SJCRH30 (cell line): ENCODE results near the gene POLR1A. TPM values are rescaled to one million over a fixed set of nuclear protein-coding genes. Genes with fewer than 3 reads are reported as not detected.

ENCODE experiments used
- DNase-seq, 2 experiments: peaks; one replicate each; pipeline ENCODE4 v3.0.0-alpha.2; 2015 to 2020
- H3K27ac ChIP-seq: fragments of 250-450 bp; sonication (Bioruptor Pico); 2 replicates; pipeline ENCODE4 v1.5.1; 2020; ENCODE audit warnings: mild to moderate bottlenecking, moderate library complexity
- H3K27me3 ChIP-seq: fragments of 250-450 bp; sonication (Bioruptor Pico); 2 replicates; pipeline ENCODE4 v1.5.1; 2020; ENCODE audit warnings: mild to moderate bottlenecking, moderate library complexity
- H3K36me3 ChIP-seq: fragments of 250-450 bp; sonication (Bioruptor Pico); 2 replicates; pipeline ENCODE4 v1.5.1; 2020; ENCODE audit warnings: mild to moderate bottlenecking, moderate library complexity
- H3K4me1 ChIP-seq: fragments of 250-450 bp; sonication (Bioruptor Pico); 2 replicates; pipeline ENCODE4 v1.5.1; 2020; ENCODE audit warnings: mild to moderate bottlenecking, moderate library complexity
- H3K4me3 ChIP-seq: fragments of 250-450 bp; sonication (Bioruptor Pico); 2 replicates; pipeline ENCODE4 v1.5.1; 2020; ENCODE audit warnings: mild to moderate bottlenecking, moderate library complexity
- H3K9me3 ChIP-seq: fragments of 250-450 bp; sonication (Bioruptor Pico); replicated peaks from 2 replicates; pipeline ENCODE4 v1.5.1; 2020; ENCODE audit warnings: mild to moderate bottlenecking, moderate library complexity
- total RNA-seq: library from RNA; depleted of rRNA; stranded (reverse); fragments of >200 nt; shearing (Covaris generic); gene quantifications from 2 replicates; pipeline ENCODE4 v1.2.3, GENCODE V29; 2014

POLR1A gene
- total RNA-seq, 1 experiment from 2014 or later: 53.0 TPM

DNA sequence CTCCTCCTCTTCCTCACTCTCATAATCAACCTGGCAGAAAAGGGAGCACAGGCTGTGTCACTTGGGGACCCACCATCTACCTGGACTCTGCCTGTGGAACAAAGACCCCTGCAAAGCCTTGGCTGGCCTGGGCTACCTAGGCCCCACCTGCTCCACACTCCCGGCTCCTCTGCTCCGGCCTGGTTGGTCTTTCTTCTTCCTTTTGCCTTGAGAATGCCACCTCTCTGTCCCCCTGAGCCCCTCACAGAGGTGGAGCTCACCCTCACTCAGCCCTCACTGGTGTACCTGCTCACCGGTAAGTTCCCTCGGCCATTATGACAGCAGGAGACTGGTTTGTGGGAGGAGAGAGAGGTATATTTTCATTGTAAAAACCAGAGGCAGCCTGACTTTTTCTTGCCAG, 74.1 kb downstream of the POLR1A start:
- Histone ChIP-seq H3K27me3 (no peaks in the 10 kb centered on the region), H3K27ac (no peak overlapping the region), H3K36me3 (peaks cover 65% of the 10 kb centered on the region), H3K4me1 (peaks cover 67% of the 10 kb centered on the region), H3K4me3 (no peak overlapping the region), H3K9me3 (no peaks in the 10 kb centered on the region)
- no peak for DNase-seq

DNA sequence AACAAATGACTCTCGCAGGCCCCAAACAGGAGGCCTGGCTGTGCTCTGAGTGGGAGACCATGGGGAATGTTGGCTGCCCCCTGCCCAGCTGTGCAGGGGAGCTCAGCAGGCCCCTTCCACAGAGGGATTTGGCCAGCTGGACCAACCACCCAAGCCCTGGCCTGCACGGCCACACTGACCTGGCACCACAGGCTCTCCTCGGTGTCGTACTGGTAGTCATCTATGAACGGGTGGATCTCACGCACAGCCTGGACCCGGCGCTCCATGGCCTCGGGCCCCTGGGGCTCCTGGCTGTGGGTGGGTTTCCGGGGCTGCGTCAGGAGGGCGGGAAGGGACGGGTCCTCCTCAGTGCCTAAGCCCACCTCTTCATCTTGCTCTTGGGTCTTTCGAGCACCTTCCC, 74.5 kb downstream of the POLR1A start:
- Histone ChIP-seq H3K4me1 (peaks cover 68% of the 10 kb centered on the region), H3K27me3 (no peaks in the 10 kb centered on the region), H3K4me3 (no peak overlapping the region), H3K27ac (no peak overlapping the region), H3K36me3 (peaks cover 69% of the 10 kb centered on the region), H3K9me3 (no peaks in the 10 kb centered on the region)
- DNase-seq: no peak

DNA sequence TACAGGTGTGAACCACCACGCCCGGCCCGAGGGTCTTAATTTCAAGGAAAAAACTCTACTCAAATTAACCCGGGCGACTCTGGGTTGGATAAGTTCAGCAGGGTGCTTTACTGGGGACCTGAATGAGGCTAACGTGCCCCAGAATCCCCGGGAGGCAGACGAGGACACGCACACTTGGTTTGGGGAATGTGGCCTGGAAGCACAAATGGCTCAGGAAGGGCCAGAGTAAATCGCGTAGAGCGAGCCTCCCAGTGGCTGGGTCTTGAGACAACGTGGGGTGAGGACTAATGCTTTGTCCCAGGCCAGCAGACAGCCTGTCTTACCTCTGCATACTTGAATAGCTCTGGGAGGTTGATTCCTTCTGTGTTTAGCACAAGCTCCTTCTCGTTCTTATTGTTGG, 75.8 kb downstream of the POLR1A start:
- H3K27me3 ChIP-seq: no peaks in the 10 kb centered on the region
- no peak overlapping the region for H3K4me3 ChIP-seq
- H3K4me1 ChIP-seq: peaks cover 56% of the 10 kb centered on the region
- H3K27ac ChIP-seq: peak overlapping the region; percentile 85
- peaks cover 78% of the 10 kb centered on the region for H3K36me3 ChIP-seq
- no peak for DNase-seq
- H3K9me3 ChIP-seq: no peaks in the 10 kb centered on the region

DNA sequence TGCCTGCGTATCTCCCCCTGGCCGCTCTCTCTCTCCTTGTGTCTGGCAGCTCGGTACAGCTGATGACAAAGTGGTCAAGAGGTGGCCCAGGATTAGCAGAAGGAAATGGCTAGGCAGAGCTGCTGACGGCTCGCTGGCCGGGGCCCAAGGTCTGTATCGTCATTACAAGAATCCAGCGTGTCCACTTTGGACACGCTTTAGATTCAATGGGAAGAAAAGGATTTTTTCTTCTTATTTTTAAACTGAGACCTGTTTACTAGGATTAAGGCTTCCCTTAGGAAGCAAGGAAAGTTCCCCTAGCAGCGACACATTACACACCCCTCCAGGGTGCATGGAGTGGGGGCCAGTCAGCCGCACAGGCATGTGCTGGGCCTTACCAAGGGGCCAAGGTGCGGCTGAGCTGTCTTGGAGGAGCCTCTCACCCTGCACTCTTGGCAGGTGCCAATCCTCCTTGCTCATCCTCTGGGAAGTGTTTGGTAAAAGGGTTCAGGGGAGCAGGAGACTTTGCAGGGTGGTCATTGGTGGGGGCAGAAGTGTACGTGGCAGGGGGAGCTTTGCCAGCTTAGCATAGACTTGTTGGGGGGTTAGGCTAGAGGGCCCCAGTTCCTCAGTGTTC, 76.8 kb downstream of the POLR1A start:
- H3K4me3 ChIP-seq: no peak overlapping the region
- no peaks in the 10 kb centered on the region for H3K27me3 ChIP-seq
- H3K4me1 ChIP-seq: peaks cover 50% of the 10 kb centered on the region
- DNase-seq: peak; percentile 91 to 94
- peak overlapping the region; percentile 85 for H3K27ac ChIP-seq
- H3K36me3 ChIP-seq: peaks cover 79% of the 10 kb centered on the region
- no peaks in the 10 kb centered on the region for H3K9me3 ChIP-seq

DNA sequence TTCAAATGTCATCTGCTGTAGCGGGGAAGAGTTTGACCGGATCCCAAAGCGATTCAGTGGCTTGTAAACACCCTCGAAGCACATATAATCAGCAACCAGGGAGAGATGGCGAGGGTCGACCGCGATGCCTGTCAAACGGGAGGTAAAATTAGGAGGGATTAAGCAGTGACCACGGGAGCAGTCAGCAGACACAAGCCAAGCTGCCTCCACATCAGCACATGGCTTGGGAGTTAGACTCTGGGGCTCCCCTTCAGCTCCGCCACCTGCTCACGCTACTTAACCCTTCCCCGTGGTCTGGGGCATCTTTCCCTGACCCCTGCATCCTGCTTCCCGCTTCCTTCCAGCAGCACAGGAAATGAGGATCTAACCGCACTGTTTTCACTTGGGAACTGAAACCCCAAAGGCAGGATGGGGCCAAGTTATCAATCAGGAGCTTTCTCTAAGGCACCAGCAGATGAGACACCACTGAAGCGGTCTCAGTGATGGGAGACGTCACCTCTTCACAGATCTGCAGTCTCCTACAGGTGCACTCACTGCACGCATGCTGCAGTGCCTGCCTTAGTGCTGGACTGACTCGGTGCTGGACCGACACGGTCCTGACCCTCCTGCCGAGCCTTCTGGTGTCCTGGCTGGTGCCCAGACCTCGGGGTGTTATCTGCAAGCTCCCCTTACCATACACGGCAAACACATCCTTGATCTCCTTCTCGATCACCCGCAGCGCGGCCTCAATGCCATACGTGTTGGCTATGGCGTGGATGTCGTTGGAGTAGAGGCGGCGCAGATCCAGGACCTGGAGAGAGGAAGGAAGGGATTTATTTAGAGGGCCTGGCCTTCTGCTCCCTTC, 77.5 kb downstream of the POLR1A start:
- Histone ChIP-seq H3K27me3 (no peaks in the 10 kb centered on the region), H3K27ac (peak overlapping the region; percentile 85)

DNA sequence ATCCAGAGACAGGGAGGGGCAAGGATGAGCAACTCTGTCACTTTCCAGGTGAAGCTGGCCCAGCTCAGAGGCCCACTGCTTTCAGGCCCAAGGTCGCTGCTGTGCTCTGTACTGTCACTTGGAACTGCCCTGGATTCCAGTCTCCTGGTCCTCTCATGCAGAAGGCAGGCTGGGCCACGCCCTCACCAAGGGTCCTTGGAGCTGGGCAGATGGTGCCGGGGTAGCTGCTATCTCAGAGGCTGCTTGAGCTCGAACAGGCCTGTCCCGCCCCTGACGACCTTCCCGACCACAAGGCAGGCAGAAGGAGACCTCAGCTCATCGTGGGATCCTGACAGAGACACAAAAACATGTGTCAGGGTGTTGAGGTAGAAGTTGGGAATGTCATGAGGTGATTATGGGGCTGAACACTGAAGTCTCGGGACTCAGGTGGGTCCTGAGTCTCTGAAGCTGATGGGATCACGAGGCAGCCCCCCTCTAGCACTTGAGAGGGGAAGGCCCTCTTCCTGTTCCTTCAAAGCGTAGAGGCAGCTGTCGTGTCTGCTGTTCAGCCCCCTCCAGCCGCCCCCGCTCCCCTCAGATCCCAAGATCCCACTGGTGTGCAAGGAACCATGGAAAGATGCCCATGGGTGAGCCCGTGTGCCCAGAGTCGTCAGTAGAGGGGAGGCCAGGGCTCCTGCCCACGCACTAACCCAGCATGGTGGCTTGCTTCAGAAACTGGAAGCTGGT, 78.3 kb downstream of the POLR1A start:
- H3K27me3 ChIP-seq: no peaks in the 10 kb centered on the region
- no peaks in the 10 kb centered on the region for H3K9me3 ChIP-seq
- H3K4me3 ChIP-seq: no peak overlapping the region
- H3K4me1 ChIP-seq: peaks cover 50% of the 10 kb centered on the region
- peak overlapping the region; percentile 85 for H3K27ac ChIP-seq
- DNase-seq: peak in 1 of 2 experiments; percentile 38
- peaks cover 69% of the 10 kb centered on the region for H3K36me3 ChIP-seq

More for the DNA sequence above, 77.5 kb downstream of the POLR1A start:
- Histone ChIP-seq H3K9me3 (no peaks in the 10 kb centered on the region), H3K36me3 (peaks cover 75% of the 10 kb centered on the region), H3K4me1 (peaks cover 50% of the 10 kb centered on the region), H3K4me3 (no peak overlapping the region)
- peak; percentile 95 to 98 for DNase-seq

DNA sequence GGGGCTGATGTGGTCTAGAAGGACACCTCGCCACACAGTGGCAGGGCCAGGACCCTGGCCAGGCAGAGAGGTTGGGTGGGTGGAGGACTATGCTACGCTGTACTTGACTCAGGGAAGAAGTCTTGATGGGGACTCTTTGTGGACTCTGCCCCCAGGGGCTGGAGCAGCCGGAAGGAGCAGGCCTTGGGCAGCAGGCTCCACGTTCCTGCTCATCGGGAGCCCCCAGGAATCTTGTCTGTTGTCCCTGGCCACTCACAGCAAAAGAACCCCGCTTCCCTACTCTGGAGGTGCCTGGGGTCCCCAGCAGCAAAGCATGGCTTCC, 79.0 kb downstream of the POLR1A start:
- DNase-seq: no peak
- Histone ChIP-seq H3K4me3 (no peak overlapping the region), H3K36me3 (peaks cover 62% of the 10 kb centered on the region), H3K27ac (peak overlapping the region; percentile 85), H3K27me3 (no peaks in the 10 kb centered on the region), H3K9me3 (no peaks in the 10 kb centered on the region), H3K4me1 (peaks cover 50% of the 10 kb centered on the region)

DNA sequence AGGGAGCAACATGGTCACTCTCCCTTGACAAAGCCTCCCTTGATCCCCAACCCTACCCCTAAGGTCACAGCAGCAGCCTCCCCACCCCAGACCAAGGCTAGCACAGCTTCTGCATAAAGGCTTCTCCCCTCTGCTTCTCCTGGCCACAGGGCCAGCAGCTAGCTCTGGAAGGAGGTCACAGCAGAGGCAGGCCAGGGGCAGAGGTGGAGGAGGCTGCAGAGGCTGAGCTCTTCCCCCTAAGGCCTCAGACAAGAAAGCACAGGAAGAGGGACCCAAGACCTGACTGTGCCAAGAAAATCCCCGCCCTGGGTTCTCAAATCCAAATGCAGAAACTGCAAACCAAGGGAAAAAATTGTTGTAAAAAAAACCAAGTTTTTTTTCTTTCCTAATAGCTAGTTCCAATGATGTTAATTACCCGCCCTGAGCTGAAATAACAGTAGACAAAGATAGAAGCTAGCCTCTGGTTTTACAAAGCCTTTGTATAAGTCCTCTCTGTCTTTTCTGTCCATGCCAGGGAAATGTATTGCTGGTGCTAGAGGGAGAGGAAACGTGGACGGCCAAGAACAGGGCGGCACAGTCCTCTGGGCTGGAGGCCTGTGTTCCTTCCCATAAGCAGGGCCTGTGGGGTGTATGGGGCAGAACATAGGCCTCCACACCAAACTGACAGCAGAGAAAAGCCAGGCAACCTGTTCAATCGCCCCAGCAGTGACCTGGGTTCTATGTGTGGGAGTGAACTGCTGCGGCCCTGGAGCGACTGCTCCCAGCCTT, 79.5 kb downstream of the POLR1A start:
- no peaks in the 10 kb centered on the region for H3K27me3 ChIP-seq
- peaks cover 57% of the 10 kb centered on the region for H3K36me3 ChIP-seq
- peak overlapping the region; percentile 85; the same call in 1 of the 2 replicates for H3K27ac ChIP-seq
- peaks cover 50% of the 10 kb centered on the region for H3K4me1 ChIP-seq
- H3K9me3 ChIP-seq: no peaks in the 10 kb centered on the region
- H3K4me3 ChIP-seq: no peak overlapping the region
- DNase-seq: no peak

DNA sequence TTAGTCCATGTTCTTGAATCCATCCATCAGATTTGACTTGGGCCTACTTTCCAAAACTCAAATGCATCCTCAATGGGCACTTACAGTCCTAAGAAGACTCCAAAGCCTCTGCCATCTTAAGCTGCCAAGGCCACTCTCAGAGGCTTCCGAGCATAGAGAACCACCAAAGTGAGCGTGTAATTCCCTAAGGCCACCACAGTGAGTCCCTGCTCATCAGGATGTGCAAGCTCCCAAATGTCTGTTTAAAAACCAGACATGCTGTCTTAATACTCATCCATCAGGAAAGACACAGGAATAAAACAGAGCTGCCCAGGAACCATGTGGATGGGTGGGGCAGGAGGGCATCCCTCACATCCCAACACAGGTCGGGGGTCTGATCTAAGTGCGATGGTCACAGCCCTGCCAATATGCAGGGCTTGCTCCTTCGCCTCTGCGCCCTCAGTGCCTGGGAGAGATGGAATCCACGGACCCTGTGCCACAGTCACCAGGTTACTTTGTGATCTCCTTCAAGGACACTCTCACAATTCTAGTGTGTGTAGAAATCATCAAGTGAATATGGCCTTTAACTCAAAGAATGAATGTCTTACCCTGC, 80.4 kb downstream of the POLR1A start:
- no peak for DNase-seq
- peaks cover 49% of the 10 kb centered on the region for H3K36me3 ChIP-seq

DNA sequence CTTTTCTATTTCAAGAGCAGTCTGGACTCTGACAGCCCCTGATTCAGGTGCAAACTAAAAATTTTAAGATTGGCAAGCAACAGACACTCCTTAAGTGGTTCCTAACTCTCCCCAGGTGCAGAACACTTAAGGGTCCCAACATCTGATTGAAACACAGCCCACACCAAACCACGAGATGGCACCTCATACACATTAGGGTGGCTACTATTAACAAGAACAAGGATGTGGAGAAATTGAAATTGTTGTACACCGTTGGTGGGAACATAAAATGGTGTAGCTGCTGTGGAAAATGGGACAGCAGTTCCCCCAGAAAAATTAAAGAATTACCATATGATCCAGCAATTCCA, 82.3 kb downstream of the POLR1A start:
- no peak overlapping the region for H3K4me3 ChIP-seq
- H3K27ac ChIP-seq: no peak overlapping the region
- H3K9me3 ChIP-seq: no peaks in the 10 kb centered on the region
- no peak for DNase-seq
- H3K36me3 ChIP-seq: peaks cover 41% of the 10 kb centered on the region
- peaks cover 22% of the 10 kb centered on the region for H3K4me1 ChIP-seq
- no peaks in the 10 kb centered on the region for H3K27me3 ChIP-seq

More for the DNA sequence above, 80.4 kb downstream of the POLR1A start:
- Histone ChIP-seq H3K9me3 (no peaks in the 10 kb centered on the region), H3K4me1 (peaks cover 41% of the 10 kb centered on the region), H3K4me3 (no peak overlapping the region), H3K27me3 (no peaks in the 10 kb centered on the region), H3K27ac (no peak overlapping the region)

DNA sequence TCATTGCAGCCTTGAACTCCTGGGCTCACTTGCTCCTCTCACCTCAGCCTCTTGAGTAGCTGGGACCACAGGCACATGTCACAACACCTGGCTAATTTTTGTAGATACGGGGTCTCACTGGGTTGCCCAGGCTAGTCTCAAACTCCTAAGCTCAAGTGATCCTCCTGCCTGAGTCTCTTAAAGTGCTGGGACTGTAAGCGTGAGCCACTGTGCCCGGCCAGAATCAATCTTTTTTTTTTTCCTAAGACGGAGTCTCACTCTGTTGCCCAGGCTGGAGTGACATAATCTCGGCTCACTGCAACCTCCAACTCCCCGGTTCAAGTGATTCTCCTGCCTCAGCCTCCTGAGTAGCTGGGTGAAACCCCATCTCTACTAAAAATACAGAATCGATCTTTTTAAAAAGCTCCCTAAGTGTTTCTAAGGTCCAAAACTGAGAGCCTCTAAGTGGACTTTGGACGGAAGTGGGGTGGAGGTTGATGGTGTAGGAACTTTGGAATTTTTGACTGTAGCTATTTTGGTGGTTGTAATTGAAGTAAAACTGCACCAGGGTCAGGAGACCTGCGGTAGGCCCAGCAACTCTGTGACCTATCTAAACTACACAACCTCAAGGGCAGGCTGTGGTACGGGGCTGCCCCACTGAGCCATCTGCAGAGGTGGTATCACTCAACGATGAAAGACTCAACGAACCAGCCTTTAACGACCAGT, 82.9 kb downstream of the POLR1A start:
- Histone ChIP-seq H3K4me1 (peaks cover 17% of the 10 kb centered on the region), H3K4me3 (no peak overlapping the region), H3K27me3 (no peaks in the 10 kb centered on the region), H3K36me3 (peaks cover 41% of the 10 kb centered on the region), H3K9me3 (no peaks in the 10 kb centered on the region), H3K27ac (no peak overlapping the region)
- no peak for DNase-seq

DNA sequence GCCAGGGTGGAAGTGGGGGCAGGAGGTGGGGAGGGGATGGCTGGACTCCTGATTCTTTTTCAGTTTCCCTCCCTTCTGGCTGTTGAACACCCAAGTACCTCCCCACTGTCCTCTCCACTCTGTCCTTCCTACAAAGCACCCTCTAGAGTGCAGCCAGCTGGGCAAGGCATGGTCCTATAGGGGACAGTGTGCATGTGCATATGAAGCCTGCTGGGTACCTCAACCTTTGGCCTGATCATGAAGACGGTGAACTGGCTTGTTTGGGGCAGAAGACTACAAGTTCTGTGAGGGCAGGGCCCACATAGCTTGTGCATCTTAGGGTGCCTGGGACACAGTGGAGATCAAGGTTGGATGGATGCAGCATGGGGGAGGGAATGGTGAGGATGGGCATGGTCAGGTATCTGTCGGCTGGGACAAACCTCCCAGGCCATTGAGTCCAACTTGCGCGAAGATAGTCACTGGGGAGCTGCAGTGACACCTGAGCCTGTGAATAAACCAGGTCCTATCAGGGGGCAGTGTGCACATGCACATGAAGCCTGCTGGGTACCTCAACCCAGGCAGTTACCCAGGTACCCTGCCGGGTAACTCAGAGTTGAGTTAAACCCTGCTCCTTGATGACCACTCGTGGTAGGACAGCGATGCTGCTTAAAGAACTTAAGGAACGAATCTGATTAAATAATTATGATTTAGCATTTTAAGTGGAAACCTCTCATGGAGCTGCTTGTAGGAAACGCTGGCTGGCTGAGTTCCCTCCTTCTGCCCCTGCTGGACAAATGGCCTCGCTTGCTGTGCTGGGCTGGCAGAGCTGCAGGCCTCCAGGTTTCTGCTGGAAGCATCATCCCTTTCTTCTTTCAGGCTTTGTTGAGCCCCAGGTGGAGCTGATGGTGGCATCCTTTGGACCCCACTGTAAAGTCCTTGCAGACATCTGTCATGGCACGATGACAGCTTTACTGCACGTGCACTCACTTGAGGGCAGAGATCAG, 84.0 kb downstream of the POLR1A start:
- Histone ChIP-seq H3K27me3 (no peaks in the 10 kb centered on the region), H3K9me3 (no peaks in the 10 kb centered on the region), H3K36me3 (peaks cover 29% of the 10 kb centered on the region), H3K4me1 (peaks cover 11% of the 10 kb centered on the region), H3K27ac (no peak overlapping the region), H3K4me3 (no peak overlapping the region)
- no peak for DNase-seq

DNA sequence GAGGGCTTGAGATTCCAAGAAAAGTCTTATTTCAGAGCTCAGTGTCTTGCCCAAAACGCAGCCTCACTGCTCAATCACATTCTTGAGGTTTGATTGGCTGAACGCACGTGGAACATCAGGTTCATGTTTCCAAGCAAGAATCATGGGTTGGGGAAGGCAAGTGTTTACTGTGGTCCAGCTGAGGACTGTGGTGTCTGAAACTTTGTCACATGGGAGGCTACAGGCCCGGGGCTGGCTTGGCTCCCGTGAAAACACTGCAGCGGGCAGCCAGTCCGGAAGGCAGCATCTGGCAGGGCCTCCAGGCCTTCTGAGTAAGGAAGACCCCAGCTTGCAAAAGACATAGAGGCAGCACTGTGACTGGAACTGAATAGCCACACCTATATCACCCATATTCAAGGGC, 84.7 kb downstream of the POLR1A start:
- no peak overlapping the region for H3K4me3 ChIP-seq
- peaks cover 22% of the 10 kb centered on the region for H3K36me3 ChIP-seq
- H3K9me3 ChIP-seq: no peaks in the 10 kb centered on the region
- DNase-seq: peak in 1 of 2 experiments; percentile 41
- H3K27me3 ChIP-seq: no peaks in the 10 kb centered on the region
- H3K4me1 ChIP-seq: peaks cover 5% of the 10 kb centered on the region
- H3K27ac ChIP-seq: no peak overlapping the region
